GM23338 (cell line): ENCODE measurements around the gene ELMOD3.

Experiments
- CTCF ChIP-seq, 2 experiments: fragments of 200-600 bp in 1 of 2; sonication (generic) in 1 of 2; conservative IDR thresholded peaks; 2 replicates each; pipeline versions ENCODE4 v1.5.1 to v1.6.1; 2016 to 2017; ENCODE audit warnings: antibody characterized with exemption in 2 of 2, low read depth in 2 of 2, mild to moderate bottlenecking in 2 of 2, moderate library complexity in 1 of 2
- ETS1 ChIP-seq: IDR thresholded peaks from 2 replicates; pipeline ENCODE4 v1.6.1; 2016; ENCODE audit warnings: antibody characterized with exemption
- EZH2 ChIP-seq: fragments of 200-600 bp; sonication (generic); IDR thresholded peaks from one replicate; pipeline ENCODE4 v1.8.0; 2017; ENCODE audit warnings: antibody characterized with exemption, mild to moderate bottlenecking, low read depth; ENCODE audit not compliant: unreplicated experiment
- EZH2phosphoT487 ChIP-seq: fragments of 200-600 bp; sonication (generic); IDR thresholded peaks from one replicate; pipeline ENCODE4 v1.8.1; 2018; ENCODE audit warnings: antibody characterized with exemption; ENCODE audit not compliant: unreplicated experiment
- JUNB ChIP-seq: IDR thresholded peaks from one replicate; pipeline ENCODE4 v1.6.1; 2016; ENCODE audit warnings: antibody characterized with exemption; ENCODE audit not compliant: unreplicated experiment
- POLR2AphosphoS5 ChIP-seq: IDR thresholded peaks from 2 replicates; pipeline ENCODE4 v1.6.1; 2016; ENCODE audit warnings: antibody characterized with exemption, low read depth
- ZNF331 ChIP-seq: fragments of 250-450 bp; sonication (Bioruptor Pico); IDR thresholded peaks from 2 replicates; pipeline ENCODE4 v1.5.0; 2020; ENCODE audit warnings: low read depth, mild to moderate bottlenecking, moderate library complexity

GRCh38 chr2:85394976-85395375 lies 40.4 kb downstream of the ELMOD3 start:
- TF ChIP-seq EZH2 (no peak), CTCF (conservative IDR thresholded peaks at IDR 0.05; ENCODE audit: low read depth in 2 of 2) (no peak), POLR2AphosphoS5 (no peak), JUNB (no peak), EZH2phosphoT487 (no peak), ZNF331 (no peak), ETS1 (no peak)
